ENCODE data around the gene TBL1X.

DNA sequence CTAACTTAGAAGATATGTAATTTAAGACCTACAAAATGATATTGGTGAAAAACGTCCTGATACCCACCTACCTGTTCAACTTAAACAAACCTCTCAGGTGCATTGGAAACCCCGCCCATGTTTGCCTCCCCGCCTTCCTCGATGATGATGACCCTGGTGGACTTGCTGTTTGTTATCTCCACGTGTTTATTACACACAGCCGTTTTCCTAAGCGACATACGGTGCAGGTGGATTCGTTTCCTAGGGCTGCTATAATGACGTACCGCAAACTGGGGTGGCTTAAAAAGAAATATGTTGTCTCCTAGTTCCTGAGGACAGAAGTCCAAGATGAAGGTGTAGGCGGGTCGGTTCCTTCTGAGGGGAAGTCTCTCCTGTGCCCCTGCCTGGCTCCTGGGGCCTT lies 190.1 kb downstream of the TBL1X start:
- TF ChIP-seq, protein P1, sequence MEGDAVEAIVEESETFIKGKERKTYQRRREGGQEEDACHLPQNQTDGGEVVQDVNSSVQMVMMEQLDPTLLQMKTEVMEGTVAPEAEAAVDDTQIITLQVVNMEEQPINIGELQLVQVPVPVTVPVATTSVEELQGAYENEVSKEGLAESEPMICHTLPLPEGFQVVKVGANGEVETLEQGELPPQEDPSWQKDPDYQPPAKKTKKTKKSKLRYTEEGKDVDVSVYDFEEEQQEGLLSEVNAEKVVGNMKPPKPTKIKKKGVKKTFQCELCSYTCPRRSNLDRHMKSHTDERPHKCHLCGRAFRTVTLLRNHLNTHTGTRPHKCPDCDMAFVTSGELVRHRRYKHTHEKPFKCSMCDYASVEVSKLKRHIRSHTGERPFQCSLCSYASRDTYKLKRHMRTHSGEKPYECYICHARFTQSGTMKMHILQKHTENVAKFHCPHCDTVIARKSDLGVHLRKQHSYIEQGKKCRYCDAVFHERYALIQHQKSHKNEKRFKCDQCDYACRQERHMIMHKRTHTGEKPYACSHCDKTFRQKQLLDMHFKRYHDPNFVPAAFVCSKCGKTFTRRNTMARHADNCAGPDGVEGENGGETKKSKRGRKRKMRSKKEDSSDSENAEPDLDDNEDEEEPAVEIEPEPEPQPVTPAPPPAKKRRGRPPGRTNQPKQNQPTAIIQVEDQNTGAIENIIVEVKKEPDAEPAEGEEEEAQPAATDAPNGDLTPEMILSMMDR (conservative IDR thresholded peaks at IDR 0.05) = no peak
- TF ChIP-seq ZFX (IDR thresholded peaks at IDR 0.05) = no peak
